IPS DF 4.7 (cell line): ENCODE measurements around the gene PPP3CA.
"Not testable (repeated sequence)": the region's sequence is repeated elsewhere in the genome, so short reads cannot be mapped to it uniquely, and the experiment has no call there.

Source experiments
- DNase-seq: peaks from one replicate; pipeline ENCODE4 v3.0.0-alpha.2; 2013; ENCODE audit warnings: low spot score; ENCODE audit errors: extremely low read depth

PPP3CA gene

GRCh38 chr4:101145021-101145420 is 202.3 kb downstream of the PPP3CA start:
- DNase-seq, result no peak

- no peak for DNase-seq
Observed at GRCh38 chr4:101142259-101142658, 205.1 kb downstream of the PPP3CA start.

- DNase-seq, result no peak
Observed at GRCh38 chr4:101141855-101142254, 205.5 kb downstream of the PPP3CA start.

- DNase-seq, result no peak
Observed at GRCh38 chr4:101141230-101141629, 206.1 kb downstream of the PPP3CA start.

- DNase-seq, result no peak
Observed at GRCh38 chr4:101140228-101140627, 207.1 kb downstream of the PPP3CA start.

GRCh38 chr4:101136373-101137370 is 210.7 kb downstream of the PPP3CA start:
- no peak for DNase-seq

GRCh38 chr4:101135371-101136010 is 211.8 kb downstream of the PPP3CA start:
- no peak for DNase-seq

GRCh38 chr4:101131058-101131457 is 216.3 kb downstream of the PPP3CA start:
- DNase-seq, result not testable (repeated sequence)

- DNase-seq, result not testable (repeated sequence)
Observed at GRCh38 chr4:101128898-101129297, 218.4 kb downstream of the PPP3CA start.

GRCh38 chr4:101128473-101128872 is 218.9 kb downstream of the PPP3CA start:
- no peak for DNase-seq

GRCh38 chr4:101127176-101127790 is 220.0 kb downstream of the PPP3CA start:
- DNase-seq, result no peak

GRCh38 chr4:101126059-101126458 is 221.3 kb downstream of the PPP3CA start:
- no peak for DNase-seq

- no peak for DNase-seq
Observed at GRCh38 chr4:101125045-101125942, 222.0 kb downstream of the PPP3CA start.

GRCh38 chr4:101123231-101123630 is 224.1 kb downstream of the PPP3CA start:
- DNase-seq, result no peak

- DNase-seq, result no peak
Observed at GRCh38 chr4:101122019-101122418, 225.3 kb downstream of the PPP3CA start.

- no peak for DNase-seq
Observed at GRCh38 chr4:101119141-101119540, 228.2 kb downstream of the PPP3CA start.

GRCh38 chr4:101118617-101119016 is 228.7 kb downstream of the PPP3CA start:
- no peak for DNase-seq

GRCh38 chr4:101115887-101116286 is 231.4 kb downstream of the PPP3CA start:
- no peak for DNase-seq

- peak; percentile 38 for DNase-seq
Observed at GRCh38 chr4:101114936-101115372, 232.4 kb downstream of the PPP3CA start.

- DNase-seq, result no peak
Observed at GRCh38 chr4:101104312-101105052, 242.8 kb downstream of the PPP3CA start.
